Right lobe of liver (tissue), 4 donors: ENCODE data around the gene SMCP.

Experiments used
- CTCF ChIP-seq, 4 donors: fragments of 200-600 bp in 3 of 4; fragments of 450-650 bp in 1 of 4; IDR thresholded peaks; one replicate each; pipeline versions ENCODE4 v1.5.1 to v1.8.0; 2016 to 2022; ENCODE audit warnings: antibody characterized with exemption in 4 of 4, mild to moderate bottlenecking in 2 of 4
- POLR2A ChIP-seq: fragments of 450-650 bp; IDR thresholded peaks from one replicate; pipeline ENCODE4 v1.6.1; 2017; ENCODE audit warnings: antibody characterized with exemption, mild to moderate bottlenecking
- donor health status: DM: no; HTN: no; CAD: no.
- donor health status: DM: no; HTN: no; CAD: no.
- donor health status: DM: no; HTN: yes; CAD: no.

GRCh38 chr1:152912471-152912870 is 34.3 kb downstream of the SMCP start:
- TF ChIP-seq POLR2A (no peak), CTCF (IDR thresholded peaks at IDR 0.05) (no peak)
